GM12873 (cell line): Measurements from ENCODE around the gene BRINP2.

Source experiments
- CTCF ChIP-seq: IDR thresholded peaks from 2 replicates; pipeline ENCODE4 v1.5.1; 2012; ENCODE audit warnings: low read depth, mild to moderate bottlenecking, moderate library complexity, low read length, control low read depth; ENCODE audit not compliant: insufficient read depth; ENCODE audit errors: missing control alignments

Gene BRINP2

GRCh38 chr1:177243773-177244172 lies 73.0 kb downstream of the BRINP2 start:
- no peak for TF ChIP-seq CTCF

- TF ChIP-seq CTCF, result no peak
These were observed 76.2 kb downstream of the BRINP2 start for GRCh38 chr1:177246710-177247580.

- no peak for TF ChIP-seq CTCF
These were observed 76.9 kb downstream of the BRINP2 start for GRCh38 chr1:177247623-177248176.

- TF ChIP-seq CTCF, result no peak
These were observed 77.5 kb downstream of the BRINP2 start for GRCh38 chr1:177248258-177248657.

- TF ChIP-seq CTCF, result no peak
These were observed 78.5 kb downstream of the BRINP2 start for GRCh38 chr1:177249231-177249630.

- no peak for TF ChIP-seq CTCF
These were observed 82.1 kb downstream of the BRINP2 start for GRCh38 chr1:177252877-177253276.

- no peak for TF ChIP-seq CTCF
These were observed 84.7 kb downstream of the BRINP2 start for GRCh38 chr1:177255411-177255810.
